ENCODE results near the gene PRND. TPM values are rescaled to one million over a fixed set of nuclear protein-coding genes. Genes with fewer than 3 reads are reported as not detected.

Gene PRND
- polyA plus RNA-seq, 1 donor (not counting 4 experiments of a cell fraction or from before 2014, with no cell fraction given): not detected

DNA sequence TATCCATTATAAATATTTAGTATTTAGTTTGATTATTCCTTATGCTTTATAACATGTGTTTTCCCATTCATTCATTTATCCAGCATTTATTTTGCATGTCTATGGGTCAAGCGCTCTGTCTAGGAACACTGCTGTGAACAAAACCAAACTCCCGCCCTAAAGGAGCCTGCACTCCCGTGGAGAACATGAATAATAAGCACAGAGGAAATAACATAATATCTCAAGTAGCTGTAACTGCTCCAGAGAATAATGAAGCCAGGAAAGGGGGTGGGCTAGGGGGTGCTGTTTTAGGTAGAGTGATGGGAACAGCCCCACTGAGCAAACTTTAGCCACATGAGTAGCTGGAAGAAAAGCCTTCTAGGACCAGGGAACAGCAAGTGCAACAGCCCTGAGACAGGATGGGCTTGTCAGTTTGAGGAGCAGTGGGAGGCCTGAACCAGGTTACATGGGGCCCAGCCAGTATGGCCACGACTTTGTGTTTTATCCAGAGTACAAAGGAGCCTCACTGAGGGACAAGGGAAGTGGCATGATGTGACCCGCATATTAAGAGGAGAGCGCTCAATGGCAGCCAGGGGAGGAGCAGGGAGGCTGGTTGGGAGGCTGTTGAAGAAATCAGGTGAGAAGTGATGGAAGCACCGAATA, 24.4 kb upstream of the PRND start:
- Histone ChIP-seq H3K4me3 (ENCODE audit: control insufficient read depth in 2 of 3, extremely low read depth in 1 of 3, insufficient read depth in 2 of 3, low read depth in 1 of 3, low read length in 3 of 3) (no peak overlapping the region), H3K36me3 (ENCODE audit: control insufficient read depth in 2 of 2, extremely low read depth in 1 of 2, insufficient read depth in 2 of 2, low read length in 2 of 2) (peaks cover 32 to 64% of the 10 kb centered on the region in 2 experiments), H3K4me2 (ENCODE audit: control insufficient read depth, extremely low read depth, insufficient read depth, low read depth, low read length) (no peak overlapping the region), H3K4me1 (ENCODE audit: control insufficient read depth, extremely low read depth, insufficient read depth, low read length) (peaks cover 14% of the 10 kb centered on the region), H3K9ac (ENCODE audit: control insufficient read depth, extremely low read depth, insufficient read depth, low read length) (no peak overlapping the region), H3K27ac (ENCODE audit: control insufficient read depth, insufficient read depth, low read length) (no peak overlapping the region), H3K9me1 (ENCODE audit: control insufficient read depth, extremely low read depth, insufficient read depth, low read length) (peaks cover 15% of the 10 kb centered on the region), H2AFZ (ENCODE audit: control insufficient read depth, low read length) (no peak overlapping the region), H4K20me1 (ENCODE audit: control insufficient read depth, extremely low read depth, insufficient read depth, low read length) (peaks cover 60% of the 10 kb centered on the region), H3K27me3 (ENCODE audit: control insufficient read depth, extremely low read depth, insufficient read depth, low read length) (no peaks in the 10 kb centered on the region), H3K9me3 (ENCODE audit: control insufficient read depth, low read depth, low read length) (no peaks in the 10 kb centered on the region), H3K79me2 (ENCODE audit: control insufficient read depth, insufficient read depth, low read length) (peaks cover 72% of the 10 kb centered on the region)
- dilution Hi-C loops (cut with MboI; ENCODE audit: extremely low pct_ligation_motif_present, low sequenced_read_pairs): no loop called here
- DNase-seq (ENCODE audit: low read depth, low spot score) (no peak), FAIRE-seq (no peak)
- TF ChIP-seq, protein P1, sequence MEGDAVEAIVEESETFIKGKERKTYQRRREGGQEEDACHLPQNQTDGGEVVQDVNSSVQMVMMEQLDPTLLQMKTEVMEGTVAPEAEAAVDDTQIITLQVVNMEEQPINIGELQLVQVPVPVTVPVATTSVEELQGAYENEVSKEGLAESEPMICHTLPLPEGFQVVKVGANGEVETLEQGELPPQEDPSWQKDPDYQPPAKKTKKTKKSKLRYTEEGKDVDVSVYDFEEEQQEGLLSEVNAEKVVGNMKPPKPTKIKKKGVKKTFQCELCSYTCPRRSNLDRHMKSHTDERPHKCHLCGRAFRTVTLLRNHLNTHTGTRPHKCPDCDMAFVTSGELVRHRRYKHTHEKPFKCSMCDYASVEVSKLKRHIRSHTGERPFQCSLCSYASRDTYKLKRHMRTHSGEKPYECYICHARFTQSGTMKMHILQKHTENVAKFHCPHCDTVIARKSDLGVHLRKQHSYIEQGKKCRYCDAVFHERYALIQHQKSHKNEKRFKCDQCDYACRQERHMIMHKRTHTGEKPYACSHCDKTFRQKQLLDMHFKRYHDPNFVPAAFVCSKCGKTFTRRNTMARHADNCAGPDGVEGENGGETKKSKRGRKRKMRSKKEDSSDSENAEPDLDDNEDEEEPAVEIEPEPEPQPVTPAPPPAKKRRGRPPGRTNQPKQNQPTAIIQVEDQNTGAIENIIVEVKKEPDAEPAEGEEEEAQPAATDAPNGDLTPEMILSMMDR (optimal IDR thresholded peaks at IDR 0.05 in 1 of 3, IDR thresholded peaks at IDR 0.05 in 1 of 3, conservative IDR thresholded peaks at IDR 0.05 in 1 of 3; ENCODE audit: extremely low read depth in 1 of 3, insufficient read depth in 2 of 3, low read length in 3 of 3): no peak

DNA sequence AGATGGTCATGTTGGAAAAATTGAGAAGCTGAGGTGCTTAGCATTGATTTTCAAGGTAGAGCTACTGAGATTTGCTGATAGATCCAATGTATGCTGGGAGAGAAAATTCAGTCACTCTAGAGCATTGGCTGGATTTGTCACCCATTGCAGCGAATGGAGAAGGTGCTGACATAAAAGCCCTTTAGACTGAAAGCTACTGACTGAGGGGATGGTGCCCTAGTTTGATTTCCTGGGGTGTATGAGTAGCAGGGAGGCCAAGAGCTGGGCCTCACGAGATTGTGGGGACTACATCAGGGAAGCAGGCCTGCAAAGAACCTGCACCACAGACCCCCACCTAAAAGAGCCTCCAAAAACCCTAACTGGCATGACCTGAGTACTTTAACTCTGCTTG, 23.9 kb upstream of the PRND start:
- Histone ChIP-seq H3K27ac (ENCODE audit: control insufficient read depth, insufficient read depth, low read length) (no peak overlapping the region), H3K9me1 (ENCODE audit: control insufficient read depth, extremely low read depth, insufficient read depth, low read length) (peaks cover 15% of the 10 kb centered on the region), H3K4me1 (ENCODE audit: control insufficient read depth, extremely low read depth, insufficient read depth, low read length) (peaks cover 18% of the 10 kb centered on the region), H4K20me1 (ENCODE audit: control insufficient read depth, extremely low read depth, insufficient read depth, low read length) (peaks cover 61% of the 10 kb centered on the region), H3K4me2 (ENCODE audit: control insufficient read depth, extremely low read depth, insufficient read depth, low read depth, low read length) (no peak overlapping the region), H3K4me3 (ENCODE audit: control insufficient read depth in 2 of 3, extremely low read depth in 1 of 3, insufficient read depth in 2 of 3, low read depth in 1 of 3, low read length in 3 of 3) (no peak overlapping the region), H3K79me2 (ENCODE audit: control insufficient read depth, insufficient read depth, low read length) (peaks cover 66% of the 10 kb centered on the region), H3K27me3 (ENCODE audit: control insufficient read depth, extremely low read depth, insufficient read depth, low read length) (no peaks in the 10 kb centered on the region), H3K9ac (ENCODE audit: control insufficient read depth, extremely low read depth, insufficient read depth, low read length) (no peak overlapping the region), H2AFZ (ENCODE audit: control insufficient read depth, low read length) (no peak overlapping the region), H3K36me3 (ENCODE audit: control insufficient read depth in 2 of 2, extremely low read depth in 1 of 2, insufficient read depth in 2 of 2, low read length in 2 of 2) (peaks cover 32 to 61% of the 10 kb centered on the region in 2 experiments), H3K9me3 (ENCODE audit: control insufficient read depth, low read depth, low read length) (no peaks in the 10 kb centered on the region)
- no peak for DNase-seq (ENCODE audit: low read depth, low spot score)
- dilution Hi-C loops (cut with MboI; ENCODE audit: extremely low pct_ligation_motif_present, low sequenced_read_pairs): no loop called here
- no peak for TF ChIP-seq EZH2 (IDR thresholded peaks at IDR 0.05; ENCODE audit: low read length)
- TF ChIP-seq, protein P1 (optimal IDR thresholded peaks at IDR 0.05 in 1 of 3, IDR thresholded peaks at IDR 0.05 in 1 of 3, conservative IDR thresholded peaks at IDR 0.05 in 1 of 3; ENCODE audit: extremely low read depth in 1 of 3, insufficient read depth in 2 of 3, low read length in 3 of 3): no peak
- FAIRE-seq: no peak
